OCI-LY1 (cell line): ENCODE results near the gene POU2AF1.

Source experiments
- H2AFZ ChIP-seq: fragments of 200-600 bp; sonication (generic), shearing (Covaris generic); 2 replicates; pipeline ENCODE4 v1.6.0; 2014; ENCODE audit warnings: antibody characterized with exemption, mild to moderate bottlenecking, low read length
- H3F3A ChIP-seq: fragments of 200-600 bp; sonication (generic), shearing (Covaris generic); 2 replicates; pipeline ENCODE4 v1.6.0; 2014; ENCODE audit warnings: mild to moderate bottlenecking, antibody characterized with exemption, low read length, moderate library complexity; ENCODE audit not compliant: insufficient read depth
- H3K27ac ChIP-seq: fragments of 200-600 bp; sonication (generic); 2 replicates; pipeline ENCODE4 v1.5.1; 2014; ENCODE audit warnings: low read length, mixed run types, mild to moderate bottlenecking, low read depth; ENCODE audit not compliant: poor library complexity, severe bottlenecking
- H3K27me3 ChIP-seq: fragments of 200-600 bp; sonication (generic); 2 replicates; pipeline ENCODE4 v1.6.0; 2014; ENCODE audit warnings: antibody characterized with exemption, mild to moderate bottlenecking, low read length, moderate library complexity; ENCODE audit not compliant: insufficient read depth
- H3K36me3 ChIP-seq: fragments of 200-600 bp; sonication (generic); 2 replicates; pipeline ENCODE4 v1.6.1; 2014; ENCODE audit warnings: mild to moderate bottlenecking, antibody characterized with exemption, low read length, moderate library complexity, mixed read lengths; ENCODE audit not compliant: insufficient read depth
- H3K4me1 ChIP-seq: fragments of 200-600 bp; sonication (generic); 2 replicates; pipeline ENCODE4 v1.5.1; 2014; ENCODE audit warnings: mild to moderate bottlenecking, low read length, moderate library complexity; ENCODE audit not compliant: insufficient read depth, severe bottlenecking
- H3K4me2 ChIP-seq: fragments of 200-600 bp; sonication (generic), shearing (Covaris generic); 2 replicates; pipeline ENCODE4 v1.6.1; 2014; ENCODE audit warnings: low read length
- H3K4me3 ChIP-seq: fragments of 200-600 bp; sonication (generic); 2 replicates; pipeline ENCODE4 v1.5.1; 2014; ENCODE audit warnings: low read length, low read depth, mild to moderate bottlenecking, mixed read lengths; ENCODE audit not compliant: poor library complexity, severe bottlenecking
- H3K79me2 ChIP-seq: fragments of 200-600 bp; shearing (Covaris generic); 2 replicates; pipeline ENCODE4 v1.6.1; 2016; ENCODE audit warnings: mixed run types, low read length, mixed read lengths; ENCODE audit not compliant: insufficient read depth
- H3K9ac ChIP-seq: fragments of 200-600 bp; sonication (generic), shearing (Covaris generic); 2 replicates; pipeline ENCODE4 v1.6.1; 2014; ENCODE audit warnings: mild to moderate bottlenecking, low read length, mixed read lengths
- H3K9me2 ChIP-seq: fragments of 200-600 bp; sonication (generic), shearing (Covaris generic); 2 replicates; pipeline ENCODE4 v1.6.1; 2014; ENCODE audit warnings: low read depth, mild to moderate bottlenecking, low read length, mixed read lengths
- H3K9me3 ChIP-seq: fragments of 200-600 bp; shearing (Covaris generic); 2 replicates; pipeline ENCODE4 v1.6.1; 2014; ENCODE audit warnings: low read length, mixed read lengths
- H4K20me1 ChIP-seq: fragments of 200-600 bp; sonication (generic), shearing (Covaris generic); 2 replicates; pipeline ENCODE4 v1.6.0; 2016; ENCODE audit warnings: mild to moderate bottlenecking, low read length; ENCODE audit not compliant: insufficient read depth
- EZH2 ChIP-seq: fragments of 200-600 bp; sonication (generic), shearing (Covaris generic); IDR thresholded peaks from 2 replicates; pipeline ENCODE4 v1.8.0; 2017; ENCODE audit warnings: borderline replicate concordance, mixed run types, mild to moderate bottlenecking, antibody characterized with exemption, low read length, moderate library complexity, mixed read lengths
- TF ChIP-seq, protein P1 (sequence below): fragments of 200-600 bp; sonication (generic), shearing (Covaris generic); IDR thresholded peaks from 2 replicates; pipeline ENCODE4 v1.5.1; 2017; ENCODE audit warnings: mild to moderate bottlenecking, antibody characterized with exemption, low read length, moderate library complexity, mixed read lengths

POU2AF1 gene

DNA sequence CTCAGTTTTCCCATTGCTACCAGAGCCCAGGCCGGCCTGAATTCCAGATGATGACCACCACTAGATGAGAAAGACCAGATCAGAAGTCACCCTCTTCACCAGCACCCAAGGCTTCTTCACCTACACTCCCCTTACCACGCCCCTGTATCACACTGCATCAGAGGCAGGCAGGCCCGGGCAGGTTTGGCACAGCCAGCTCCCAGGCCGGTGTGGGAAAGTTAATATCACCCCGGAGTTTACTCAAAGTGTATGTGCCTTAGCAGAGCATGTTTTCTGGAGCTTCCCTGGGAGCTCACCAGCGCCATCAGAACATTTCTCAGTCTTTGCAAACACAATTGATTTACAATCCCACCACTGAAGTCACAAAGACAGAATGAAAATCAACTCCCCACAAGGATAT is 47.5 kb upstream of the POU2AF1 start:
- Histone ChIP-seq H3K27me3 (no peaks in the 10 kb centered on the region), H3K36me3 (no peaks in the 10 kb centered on the region), H3K79me2 (no peaks in the 10 kb centered on the region), H3K4me1 (peaks cover 85% of the 10 kb centered on the region), H3K9me3 (no peaks in the 10 kb centered on the region), H3K9ac (peak overlapping the region; percentile 63; the same call in 1 of the 2 replicates), H3K4me3 (no peak overlapping the region), H2AFZ (no peak overlapping the region), H3K27ac (peak overlapping the region; percentile 93), H3F3A (peaks cover 4% of the 10 kb centered on the region; the same call in 1 of the 2 replicates), H3K9me2 (no peaks in the 10 kb centered on the region), H4K20me1 (no peaks in the 10 kb centered on the region), H3K4me2 (no peak overlapping the region; the same call in 1 of the 2 replicates)
- TF ChIP-seq, protein P1, sequence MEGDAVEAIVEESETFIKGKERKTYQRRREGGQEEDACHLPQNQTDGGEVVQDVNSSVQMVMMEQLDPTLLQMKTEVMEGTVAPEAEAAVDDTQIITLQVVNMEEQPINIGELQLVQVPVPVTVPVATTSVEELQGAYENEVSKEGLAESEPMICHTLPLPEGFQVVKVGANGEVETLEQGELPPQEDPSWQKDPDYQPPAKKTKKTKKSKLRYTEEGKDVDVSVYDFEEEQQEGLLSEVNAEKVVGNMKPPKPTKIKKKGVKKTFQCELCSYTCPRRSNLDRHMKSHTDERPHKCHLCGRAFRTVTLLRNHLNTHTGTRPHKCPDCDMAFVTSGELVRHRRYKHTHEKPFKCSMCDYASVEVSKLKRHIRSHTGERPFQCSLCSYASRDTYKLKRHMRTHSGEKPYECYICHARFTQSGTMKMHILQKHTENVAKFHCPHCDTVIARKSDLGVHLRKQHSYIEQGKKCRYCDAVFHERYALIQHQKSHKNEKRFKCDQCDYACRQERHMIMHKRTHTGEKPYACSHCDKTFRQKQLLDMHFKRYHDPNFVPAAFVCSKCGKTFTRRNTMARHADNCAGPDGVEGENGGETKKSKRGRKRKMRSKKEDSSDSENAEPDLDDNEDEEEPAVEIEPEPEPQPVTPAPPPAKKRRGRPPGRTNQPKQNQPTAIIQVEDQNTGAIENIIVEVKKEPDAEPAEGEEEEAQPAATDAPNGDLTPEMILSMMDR = no peak
- TF ChIP-seq EZH2 = no peak

DNA sequence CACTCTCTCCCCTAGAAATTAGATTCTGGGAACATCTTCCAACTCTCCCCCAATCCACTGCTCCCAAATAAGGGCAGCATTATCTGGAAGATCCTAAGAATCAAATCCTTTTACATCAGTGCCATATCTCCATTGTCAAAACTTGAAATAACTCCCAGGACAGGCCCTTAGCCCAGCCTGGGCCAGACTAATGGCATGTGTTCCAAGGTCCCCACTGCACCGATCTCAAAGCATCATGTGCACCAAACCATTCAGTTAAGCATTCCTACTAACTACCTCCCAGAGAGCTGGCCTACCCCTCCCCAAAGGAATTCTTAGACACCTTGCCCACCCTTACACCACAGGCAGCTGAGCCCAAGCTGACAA is 44.2 kb upstream of the POU2AF1 start:
- Histone ChIP-seq H3K9ac (peak overlapping the region; percentile 29; the same call in 1 of the 2 replicates), H3K36me3 (no peaks in the 10 kb centered on the region), H3K4me3 (no peak overlapping the region), H3F3A (peaks cover 7% of the 10 kb centered on the region; the same call in 1 of the 2 replicates), H3K79me2 (no peaks in the 10 kb centered on the region), H3K9me2 (no peaks in the 10 kb centered on the region), H2AFZ (no peak overlapping the region), H3K27me3 (no peaks in the 10 kb centered on the region), H3K27ac (peak overlapping the region; percentile 98), H3K4me2 (no peak overlapping the region; the same call in 1 of the 2 replicates), H3K4me1 (peaks cover 85% of the 10 kb centered on the region), H3K9me3 (no peaks in the 10 kb centered on the region), H4K20me1 (no peaks in the 10 kb centered on the region)
- TF ChIP-seq EZH2 = no peak
- TF ChIP-seq, protein P1 = no peak

DNA sequence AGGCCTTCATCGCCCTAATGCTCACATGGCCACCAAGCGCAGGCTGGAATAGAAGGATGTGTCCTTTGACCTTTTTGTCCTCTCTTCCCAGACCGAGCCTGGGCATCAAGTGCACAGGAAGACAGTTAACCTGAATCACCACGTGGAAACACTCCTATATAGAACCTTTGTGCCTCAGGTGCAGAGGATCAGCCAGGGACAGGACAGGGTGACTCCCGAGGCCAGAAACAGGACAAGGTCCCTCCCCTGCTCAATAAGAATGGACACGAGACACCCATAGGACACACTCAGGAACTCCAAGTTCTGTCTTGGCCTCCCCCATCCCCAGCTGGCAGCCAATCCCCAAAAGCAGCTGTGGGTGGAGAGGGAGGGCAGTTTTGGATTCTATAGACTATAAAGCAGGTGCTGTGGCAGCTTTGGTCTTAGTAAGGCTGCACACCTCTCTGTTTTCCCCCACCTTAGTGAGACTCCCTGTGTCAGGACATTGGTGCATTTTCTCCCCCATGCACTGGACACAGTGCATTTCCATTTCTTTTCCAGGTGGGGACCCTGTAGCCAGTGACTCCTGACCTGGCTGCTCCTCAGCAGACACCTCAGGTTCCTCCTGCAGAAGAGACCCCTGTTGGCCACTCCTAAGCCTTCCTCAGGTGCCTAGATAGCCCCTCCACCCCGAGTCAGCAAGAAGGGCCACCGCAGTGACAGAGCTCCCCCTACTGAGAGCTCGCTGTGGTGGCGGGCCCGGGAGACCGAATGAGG is 43.6 kb upstream of the POU2AF1 start:
- H3K36me3 ChIP-seq = no peaks in the 10 kb centered on the region
- no peaks in the 10 kb centered on the region for H3K9me2 ChIP-seq
- H3K4me3 ChIP-seq = no peak overlapping the region
- peaks cover 12% of the 10 kb centered on the region; the same call in 1 of the 2 replicates for H3F3A ChIP-seq
- H3K79me2 ChIP-seq = no peaks in the 10 kb centered on the region
- peak overlapping the region; percentile 4; the same call in 1 of the 2 replicates for H3K4me2 ChIP-seq
- no peak overlapping the region for H2AFZ ChIP-seq
- no peaks in the 10 kb centered on the region for H3K27me3 ChIP-seq
- peak overlapping the region; percentile 31; the same call in 1 of the 2 replicates for H3K9ac ChIP-seq
- H4K20me1 ChIP-seq = no peaks in the 10 kb centered on the region
- no peaks in the 10 kb centered on the region for H3K9me3 ChIP-seq
- peak overlapping the region; percentile 98 for H3K27ac ChIP-seq
- H3K4me1 ChIP-seq = peaks cover 85% of the 10 kb centered on the region
- no peak for TF ChIP-seq EZH2
- TF ChIP-seq, protein P1 = no peak
